GM19023 (cell line): ENCODE data around the gene TMEFF2.

Experiments
- ATAC-seq: cut with Tn5 transposase; IDR thresholded peaks from one replicate; pipeline ENCODE4 v1.9.1; 2021; ENCODE audit warnings: mild to moderate bottlenecking, moderate library complexity; ENCODE audit not compliant: unreplicated experiment

TMEFF2 gene

DNA sequence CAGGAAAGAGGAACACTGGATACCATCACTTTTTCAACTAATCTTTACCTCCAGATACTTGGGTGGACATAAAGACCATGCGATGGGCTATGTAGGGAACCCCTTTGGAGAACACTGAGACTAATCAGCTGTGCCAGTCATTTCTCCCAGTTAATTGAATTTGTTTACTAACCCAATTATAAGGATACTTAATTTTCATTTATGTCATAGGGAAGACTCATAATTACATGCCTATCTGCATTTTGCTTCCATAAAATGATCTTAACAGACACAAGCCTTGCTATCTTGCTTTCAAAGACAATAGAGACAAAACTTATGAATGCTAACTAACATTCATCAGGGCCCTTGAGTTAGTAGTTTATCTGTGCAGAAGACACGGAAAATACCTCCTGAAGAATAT lies 279.0 kb downstream of the TMEFF2 start:
- no peak for ATAC-seq

DNA sequence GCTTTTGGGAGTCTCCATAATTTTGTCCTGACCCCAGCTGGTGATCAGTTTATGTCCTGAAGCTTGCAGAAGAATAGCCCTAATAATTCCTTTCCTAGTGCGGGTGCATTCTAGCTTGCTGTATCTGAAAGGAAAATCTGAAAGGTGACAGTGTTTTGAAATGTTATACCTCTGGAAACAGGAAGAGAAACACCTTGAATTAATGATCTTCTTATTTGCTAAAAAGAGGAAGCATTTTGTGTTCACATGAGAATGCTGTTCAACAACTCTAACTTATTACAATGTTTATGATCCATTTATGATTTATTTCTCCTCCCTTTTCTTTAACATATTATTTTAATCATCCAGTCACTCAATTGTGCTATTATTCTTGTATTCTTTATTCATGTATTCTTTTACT lies 280.9 kb downstream of the TMEFF2 start:
- ATAC-seq = no peak

GRCh38 chr2:191912764-191913163 lies 282.0 kb downstream of the TMEFF2 start:
- no peak for ATAC-seq

DNA sequence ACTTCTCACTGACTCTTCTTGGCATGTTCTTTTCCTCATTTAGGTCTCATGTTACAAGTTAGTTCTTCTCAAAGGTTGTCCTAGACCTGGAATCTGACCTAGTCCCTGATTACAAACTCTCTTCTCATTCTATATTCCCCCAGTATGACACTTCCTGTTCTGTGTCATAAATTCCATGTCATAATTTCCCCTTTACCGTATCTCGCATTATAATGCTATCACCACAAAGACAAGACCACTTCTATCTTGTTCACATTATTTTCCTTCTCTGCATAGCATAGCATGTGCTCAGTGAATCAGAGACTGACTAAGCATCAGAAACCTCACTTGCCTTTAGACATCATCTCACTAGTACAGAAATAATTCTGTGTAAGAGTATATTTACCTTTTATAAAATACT lies 284.2 kb downstream of the TMEFF2 start:
- no peak for ATAC-seq

- no peak for ATAC-seq
Measured at GRCh38 chr2:191908874-191909273, 285.9 kb downstream of the TMEFF2 start.

- ATAC-seq = no peak
Measured at GRCh38 chr2:191907545-191907944, 287.2 kb downstream of the TMEFF2 start.

DNA sequence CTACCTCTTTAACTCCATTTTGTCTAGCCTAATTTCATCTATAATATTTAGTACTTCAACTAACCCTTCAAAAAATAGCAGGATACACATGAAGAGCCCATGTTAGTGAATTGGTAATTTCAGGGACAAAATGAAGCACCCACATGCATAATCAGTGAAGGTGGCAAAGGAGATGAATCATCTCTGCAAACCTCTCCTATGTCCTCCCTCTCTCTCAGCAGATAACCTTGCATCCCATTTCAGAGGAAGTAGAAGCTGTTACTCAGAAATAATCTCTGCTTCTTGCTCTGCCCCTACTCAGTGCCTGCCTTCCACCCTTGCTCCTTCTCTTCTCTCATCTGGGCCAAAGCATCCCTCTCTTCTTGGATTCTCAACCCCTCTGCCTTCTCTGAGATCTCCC lies 287.6 kb downstream of the TMEFF2 start:
- no peak for ATAC-seq

GRCh38 chr2:191905336-191905735 lies 289.4 kb downstream of the TMEFF2 start:
- no peak for ATAC-seq

GRCh38 chr2:191901031-191901430 lies 293.7 kb downstream of the TMEFF2 start:
- ATAC-seq = no peak

DNA sequence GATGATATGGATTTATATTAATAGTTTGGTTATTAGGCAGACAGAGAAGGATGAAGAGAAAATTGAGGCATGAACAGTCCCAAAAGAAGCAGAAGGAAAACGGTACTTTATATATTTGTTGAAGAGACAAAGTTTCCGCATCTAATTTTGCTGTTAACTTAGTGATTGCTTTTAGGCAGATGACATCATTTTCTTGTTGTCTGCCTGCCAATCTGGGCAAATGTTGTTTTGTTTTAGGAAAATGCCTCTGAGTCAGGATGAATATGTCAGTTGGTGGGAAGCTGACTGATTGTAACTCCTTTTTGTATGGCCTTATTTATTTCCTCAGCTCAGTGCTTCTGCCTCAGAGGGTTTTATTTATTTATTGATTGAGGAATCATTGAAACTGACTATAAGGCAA lies 295.3 kb downstream of the TMEFF2 start:
- ATAC-seq = no peak
